H1 (cell line): Measurements from ENCODE around the gene MARCHF10. TPM values are rescaled to one million over a fixed set of nuclear protein-coding genes. Genes with fewer than 3 reads are reported as not detected.

ENCODE experiments used
- CTCF ChIA-PET: fragments of 300-600 bp; sonication (Branson Sonifier 250); formaldehyde crosslinking; loops from one replicate; lab custom pipeline; 2021; ENCODE audit not compliant: partially characterized antibody; lab: Charles Lee
- POLR2A ChIA-PET: fragments of 300-600 bp; sonication (Branson Sonifier 250); formaldehyde crosslinking; loops from one replicate; lab custom pipeline; 2021; ENCODE audit warnings: inconsistent platforms; ENCODE audit not compliant: partially characterized antibody; lab: Charles Lee
- DNase-seq, 2 experiments: peaks; one replicate each; pipeline versions ENCODE4 v3.0.0 to v3.0.0-alpha.2; 2010 to 2022; ENCODE audit warnings: low spot score in 2 of 2, low read depth in 1 of 2, mixed read lengths in 1 of 2
- FAIRE-seq: peaks from 2 replicates; lab custom pipeline; 2011; peaks lifted over from hg19 to GRCh38; lab: Jason Lieb, UNC
- H2AFZ ChIP-seq: 2 replicates; pipeline ENCODE4 v1.8.1; 2012; ENCODE audit warnings: low read length, inconsistent platforms
- H2AK5ac ChIP-seq: 2 replicates; pipeline ENCODE4 v1.6.1; 2013; ENCODE audit warnings: low read depth, low read length
- H2BK120ac ChIP-seq: replicated peaks from 2 replicates; pipeline ENCODE3; 2013; ENCODE audit warnings: low read depth, low read length, inconsistent platforms
- H2BK12ac ChIP-seq: 2 replicates; pipeline ENCODE4 v1.6.1; 2013; ENCODE audit warnings: low read depth, low read length
- H2BK15ac ChIP-seq: 2 replicates; pipeline ENCODE4 v1.6.1; 2013; ENCODE audit warnings: low read length
- H2BK20ac ChIP-seq: 2 replicates; pipeline ENCODE4 v1.6.1; 2013; ENCODE audit warnings: low read length
- H2BK5ac ChIP-seq: 2 replicates; pipeline ENCODE4 v1.6.1; 2013; ENCODE audit warnings: low read depth, low read length
- H3K14ac ChIP-seq: 2 replicates; pipeline ENCODE4 v1.6.1; 2013; ENCODE audit warnings: inconsistent platforms; ENCODE audit not compliant: insufficient read length
- H3K18ac ChIP-seq: 2 replicates; pipeline ENCODE4 v1.6.1; 2013; ENCODE audit warnings: low read length; ENCODE audit errors: extremely low read depth
- H3K23ac ChIP-seq: 2 replicates; pipeline ENCODE4 v1.6.1; 2013; ENCODE audit warnings: inconsistent platforms; ENCODE audit not compliant: insufficient read length
- H3K23me2 ChIP-seq: 2 replicates; pipeline ENCODE4 v1.6.1; 2013; ENCODE audit warnings: low read depth, low read length
- H3K27ac ChIP-seq: 2 replicates; pipeline ENCODE4 v1.6.1; 2011; ENCODE audit warnings: low read depth, low read length, inconsistent platforms
- H3K27me3 ChIP-seq, 4 experiments: replicated peaks in 1 of 4; 1 replicate in 1 of 4; 2 replicates in 3 of 4; pipeline versions ENCODE4 v1.6.1 to v1.8.1; 2011 to 2013; ENCODE audit warnings: low read length in 3 of 4, mild to moderate bottlenecking in 3 of 4, inconsistent platforms in 2 of 4, mixed read lengths in 2 of 4, moderate library complexity in 1 of 4; ENCODE audit not compliant: control insufficient read depth in 3 of 4, insufficient read depth in 3 of 4; ENCODE audit errors: extremely low read depth in 1 of 4
- H3K36me3 ChIP-seq, 4 experiments: 2 replicates each; pipeline versions ENCODE4 v1.6.1 to v1.8.1; 2011 to 2013; ENCODE audit warnings: mild to moderate bottlenecking in 4 of 4, low read length in 3 of 4, moderate library complexity in 2 of 4, control low read depth in 1 of 4, inconsistent platforms in 1 of 4; ENCODE audit not compliant: insufficient read depth in 4 of 4, control insufficient read depth in 2 of 4
- H3K4ac ChIP-seq: replicated peaks from 2 replicates; pipeline ENCODE3; 2013; ENCODE audit warnings: low read length, low read depth, mixed read lengths, inconsistent platforms; ENCODE audit not compliant: insufficient read length
- H3K4me1 ChIP-seq, 4 experiments: replicated peaks in 1 of 4; 1 replicate in 1 of 4; 2 replicates in 3 of 4; pipeline versions ENCODE4 v1.6.1 to v1.8.1; 2011 to 2013; ENCODE audit warnings: low read length in 3 of 4, inconsistent platforms in 2 of 4, mixed read lengths in 1 of 4; ENCODE audit not compliant: insufficient read depth in 4 of 4, control insufficient read depth in 3 of 4
- H3K4me2 ChIP-seq, 2 experiments: 2 replicates each; pipeline versions ENCODE4 v1.6.1 to v1.8.1; 2011 to 2013; ENCODE audit warnings: low read depth in 2 of 2, low read length in 2 of 2, control low read depth in 1 of 2, inconsistent platforms in 1 of 2, mild to moderate bottlenecking in 1 of 2; ENCODE audit not compliant: insufficient read depth in 1 of 2
- H3K4me3 ChIP-seq, 4 experiments: fragments of 200-600, 300-600 bp in 1 of 4; sonication (generic), shearing (Covaris generic), sonication (Bioruptor Twin) in 1 of 4; 2 replicates each; pipeline versions ENCODE4 v1.5.1 to v1.8.1; 2011 to 2016; ENCODE audit warnings: low read length in 4 of 4, low read depth in 3 of 4, control low read depth in 2 of 4, inconsistent platforms in 2 of 4, mild to moderate bottlenecking in 2 of 4, mixed read lengths in 1 of 4, moderate library complexity in 1 of 4; ENCODE audit not compliant: insufficient read depth in 2 of 4; ENCODE audit errors: extremely low read depth in 1 of 4
- H3K56ac ChIP-seq: replicated peaks from 2 replicates; pipeline ENCODE3; 2013; ENCODE audit warnings: low read depth, mild to moderate bottlenecking, mixed read lengths, low read length, inconsistent platforms; ENCODE audit not compliant: insufficient read length
- H3K79me1 ChIP-seq: 2 replicates; pipeline ENCODE4 v1.6.1; 2013; ENCODE audit warnings: low read depth, low read length, control low read depth
- H3K79me2 ChIP-seq, 2 experiments: 2 replicates each; pipeline versions ENCODE4 v1.6.1 to v1.8.1; 2012 to 2013; ENCODE audit warnings: low read length in 2 of 2, mild to moderate bottlenecking in 2 of 2, inconsistent platforms in 1 of 2; ENCODE audit not compliant: insufficient read depth in 2 of 2, control insufficient read depth in 1 of 2
- H3K9ac ChIP-seq, 4 experiments: replicated peaks in 1 of 4; 1 replicate in 1 of 4; 2 replicates in 3 of 4; pipeline versions ENCODE4 v1.6.1 to v1.8.1; 2011 to 2013; ENCODE audit warnings: low read depth in 3 of 4, low read length in 3 of 4, control low read depth in 2 of 4, mild to moderate bottlenecking in 2 of 4, moderate library complexity in 2 of 4, inconsistent platforms in 1 of 4; ENCODE audit errors: extremely low read depth in 1 of 4
- H3K9me3 ChIP-seq, 2 experiments: 2 replicates each; pipeline versions ENCODE4 v1.6.1 to v1.8.1; 2012 to 2013; ENCODE audit warnings: mild to moderate bottlenecking in 2 of 2, moderate library complexity in 2 of 2, control low read depth in 1 of 2, inconsistent platforms in 1 of 2, low read depth in 1 of 2, low read length in 1 of 2, mixed read lengths in 1 of 2; ENCODE audit not compliant: insufficient read depth in 2 of 2
- H4K20me1 ChIP-seq, 2 experiments: replicated peaks in 1 of 2; 2 replicates each; pipeline versions ENCODE3 to v1.8.1; 2011 to 2013; ENCODE audit warnings: inconsistent platforms in 2 of 2, low read length in 2 of 2, mild to moderate bottlenecking in 1 of 2; ENCODE audit not compliant: insufficient read depth in 2 of 2, control insufficient read depth in 1 of 2
- H4K5ac ChIP-seq: 2 replicates; pipeline ENCODE4 v1.6.1; 2013; ENCODE audit warnings: low read length, low read depth, mixed read lengths, inconsistent platforms; ENCODE audit not compliant: insufficient read length
- H4K8ac ChIP-seq: 2 replicates; pipeline ENCODE4 v1.8.0; 2013; ENCODE audit warnings: mild to moderate bottlenecking, moderate library complexity, low read length, inconsistent platforms; ENCODE audit not compliant: insufficient read depth; ENCODE audit errors: extremely low read depth
- H4K91ac ChIP-seq: replicated peaks from 2 replicates; pipeline ENCODE3; 2013; ENCODE audit warnings: low read length, mixed read lengths, inconsistent platforms; ENCODE audit not compliant: insufficient read length
- RAD21 ChIP-seq, 2 experiments: IDR thresholded peaks in 1 of 2; conservative IDR thresholded peaks in 1 of 2; 2 replicates each; pipeline ENCODE4 v1.6.1; 2011; ENCODE audit warnings: low read depth in 2 of 2, low read length in 2 of 2, improper control_type of control experiment in 1 of 2, inconsistent platforms in 1 of 2, mild to moderate bottlenecking in 1 of 2, moderate library complexity in 1 of 2
- SIN3A ChIP-seq, 2 experiments: IDR thresholded peaks in 1 of 2; conservative IDR thresholded peaks in 1 of 2; 2 replicates each; pipeline ENCODE4 v1.6.1; 2011 to 2012; ENCODE audit warnings: low read length in 2 of 2, improper control_type of control experiment in 1 of 2, low read depth in 1 of 2, mild to moderate bottlenecking in 1 of 2
- WGBS, 2 experiments: shearing (Covaris generic) in 1 of 2; methylation state at CpG; one replicate each; pipeline versions ENCODE4 v1.1.6 to v1.1.7; 2013 to 2015; ENCODE audit warnings: low lambda C conversion rate in 2 of 2, mixed read lengths in 2 of 2, inconsistent platforms in 1 of 2, low coverage in 1 of 2, missing lambda C conversion rate in 1 of 2; ENCODE audit not compliant: insufficient replicate concordance in 2 of 2, insufficient coverage in 1 of 2, insufficient read length in 1 of 2; ENCODE audit errors: extremely low coverage in 1 of 2, missing lambda C conversion rate in 1 of 2; 5-methylcytosine and 5-hydroxymethylcytosine counted together
- polyA plus RNA-seq, 7 experiments: library from polyadenylated mRNA; depleted of rRNA in 3 of 7; stranded (reverse) in 5 of 7; unstranded in 2 of 7; fragments of >200 nt in 5 of 7; fragments of 200-250 nt in 2 of 7; gene quantifications; 1 replicate in 5 of 7; 2 replicates in 1 of 7; 4 replicates in 1 of 7; pipeline versions ENCODE4 v1.2.1 to v1.2.3, GENCODE V29; 2011 to 2013; ENCODE audit warnings: missing spikeins in 2 of 7, mixed read lengths in 2 of 7
- total RNA-seq: library from RNA; stranded (reverse); fragmentation: NEBNext Ultra II Directional; extraction: Animal tissue kit (Norgen Biotek cat#: 25700); gene quantifications from 2 replicates; pipeline ENCODE4 v1.2.1, GENCODE V29; 2021

The MARCHF10 gene
- total and polyA plus RNA-seq, 2 of the 8 experiments (the other 6 are each of a cell fraction or from before 2014, with no cell fraction given) = 0.48 to 0.73 TPM

DNA sequence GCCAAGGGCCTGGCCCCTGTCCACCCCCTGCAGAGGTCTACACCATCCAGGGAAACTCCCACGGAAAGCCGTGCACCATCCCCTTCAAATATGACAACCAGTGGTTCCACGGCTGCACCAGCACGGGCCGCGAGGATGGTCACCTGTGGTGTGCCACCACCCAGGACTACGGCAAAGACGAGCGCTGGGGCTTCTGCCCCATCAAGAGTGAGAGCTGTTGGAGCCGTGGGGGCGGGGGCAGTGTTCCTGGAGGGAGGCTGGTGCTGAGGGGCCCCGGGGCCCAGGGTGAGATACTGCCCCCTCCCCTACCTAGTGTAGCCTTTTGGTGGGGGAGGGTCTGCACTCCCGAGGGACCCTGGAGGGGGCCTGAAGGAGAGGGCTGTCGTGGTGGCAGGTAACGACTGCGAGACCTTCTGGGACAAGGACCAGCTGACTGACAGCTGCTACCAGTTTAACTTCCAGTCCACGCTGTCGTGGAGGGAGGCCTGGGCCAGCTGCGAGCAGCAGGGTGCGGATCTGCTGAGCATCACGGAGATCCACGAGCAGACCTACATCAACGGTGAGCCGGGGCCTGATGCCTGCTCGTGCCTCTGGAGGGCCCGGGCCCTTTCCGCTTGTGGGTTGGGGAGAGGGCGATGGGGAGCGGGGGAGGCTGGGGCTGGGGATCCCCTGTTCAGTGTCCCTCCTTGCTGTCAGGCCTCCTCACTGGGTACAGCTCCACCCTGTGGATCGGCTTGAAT lies 141.9 kb downstream of the MARCHF10 start:
- H3K36me3 ChIP-seq = no peaks in the 10 kb centered on the region; a peak in 1 of 8 replicates
- H3K4me3 ChIP-seq = no peak overlapping the region
- no peak overlapping the region for H3K4me2 ChIP-seq
- H2BK120ac ChIP-seq = no peak overlapping the region
- H3K18ac ChIP-seq = no peak overlapping the region
- no peak overlapping the region; the same call in 1 of the 2 replicates for H2BK5ac ChIP-seq
- H4K8ac ChIP-seq = 0 out of 2 replicates have a peak overlapping the region, but pooled peaks have one; percentile 25
- no peak overlapping the region for H3K14ac ChIP-seq
- no peaks in the 10 kb centered on the region for H4K20me1 ChIP-seq
- no peaks in the 10 kb centered on the region for H3K27me3 ChIP-seq
- H3K4ac ChIP-seq = no peak overlapping the region
- H3K9me3 ChIP-seq = no peaks in the 10 kb centered on the region
- DNase-seq = no peak
- H2BK12ac ChIP-seq = 0 out of 2 replicates have a peak overlapping the region, but pooled peaks have one; percentile 9
- H2BK20ac ChIP-seq = no peak overlapping the region
- no peak overlapping the region for H3K27ac ChIP-seq
- no peak overlapping the region for H2AK5ac ChIP-seq
- TF ChIP-seq RAD21 (IDR thresholded peaks at IDR 0.05 in 1 of 2, conservative IDR thresholded peaks at IDR 0.05 in 1 of 2; ENCODE audit: low read depth in 2 of 2, low read length in 2 of 2) (no peak; a peak in 1 of 4 replicates), SIN3A (conservative IDR thresholded peaks at IDR 0.05 in 1 of 2, IDR thresholded peaks at IDR 0.05 in 1 of 2; ENCODE audit: low read depth in 1 of 2, low read length in 2 of 2) (0 out of 4 replicates have a peak, but pooled peaks of 1 of the 2 experiments have one; percentile 44)
- TF ChIP-seq, all 59 proteins: peak for 1
- H3K23me2 ChIP-seq = no peaks in the 10 kb centered on the region
- H3K9ac ChIP-seq = no peak overlapping the region
- POLR2A ChIA-PET = interaction anchor here (0.5 to 1.2 kb wide), 2 partner anchors 11 to 28 kb away, joined by 3 read pairs; no protein-coding TSS in a partner anchor
- H3K79me1 ChIP-seq = no peaks in the 10 kb centered on the region
- H2BK15ac ChIP-seq = no peak overlapping the region
- no peaks in the 10 kb centered on the region for H3K79me2 ChIP-seq
- CTCF ChIA-PET = interaction anchor here (1.4 kb wide), 1 partner anchor 19 kb away, joined by 3 read pairs; no protein-coding TSS in a partner anchor
- no peak overlapping the region for H4K91ac ChIP-seq
- no peak overlapping the region for H3K56ac ChIP-seq
- no peaks in the 10 kb centered on the region; a peak in 2 of 7 replicates for H3K4me1 ChIP-seq
- no peak overlapping the region for H4K5ac ChIP-seq
- H2AFZ ChIP-seq = no peak overlapping the region
- no peak for FAIRE-seq
- no peak overlapping the region for H3K23ac ChIP-seq
- 90% methylated on average over 27 of the region's 30 CpGs; no CpG with 5 or more reads in 1 of the 2 experiments for WGBS, 2 experiments
